Measurements from ENCODE around the gene LAIR1. TPM values are rescaled to one million over a fixed set of nuclear protein-coding genes. Genes with fewer than 3 reads are reported as not detected.

The LAIR1 gene
- polyA plus RNA-seq, 1 donor (not counting 4 experiments of a cell fraction or from before 2014, with no cell fraction given) = not detected

GRCh38 chr19:54395685-54396084 lies 31.0 kb upstream of the LAIR1 start:
- Histone ChIP-seq H3K9ac (ENCODE audit: control insufficient read depth, extremely low read depth, insufficient read depth, low read length) (no peak overlapping the region), H3K9me1 (ENCODE audit: control insufficient read depth, extremely low read depth, insufficient read depth, low read length) (no peaks in the 10 kb centered on the region), H2AFZ (ENCODE audit: control insufficient read depth, low read length) (no peak overlapping the region), H4K20me1 (ENCODE audit: control insufficient read depth, extremely low read depth, insufficient read depth, low read length) (no peaks in the 10 kb centered on the region), H3K4me2 (ENCODE audit: control insufficient read depth, extremely low read depth, insufficient read depth, low read depth, low read length) (no peak overlapping the region), H3K4me1 (ENCODE audit: control insufficient read depth, extremely low read depth, insufficient read depth, low read length) (no peaks in the 10 kb centered on the region), H3K4me3 (ENCODE audit: control insufficient read depth in 2 of 3, extremely low read depth in 1 of 3, insufficient read depth in 2 of 3, low read depth in 1 of 3, low read length in 3 of 3) (no peak overlapping the region), H3K36me3 (ENCODE audit: control insufficient read depth in 2 of 2, extremely low read depth in 1 of 2, insufficient read depth in 2 of 2, low read length in 2 of 2) (no peaks in the 10 kb centered on the region), H3K79me2 (ENCODE audit: control insufficient read depth, insufficient read depth, low read length) (no peaks in the 10 kb centered on the region), H3K27ac (ENCODE audit: control insufficient read depth, insufficient read depth, low read length) (no peak overlapping the region), H3K27me3 (ENCODE audit: control insufficient read depth, extremely low read depth, insufficient read depth, low read length) (no peaks in the 10 kb centered on the region), H3K9me3 (ENCODE audit: control insufficient read depth, low read depth, low read length) (no peaks in the 10 kb centered on the region)
- dilution Hi-C loops (cut with MboI; ENCODE audit: extremely low pct_ligation_motif_present, low sequenced_read_pairs) = no loop called here
- TF ChIP-seq CTCF (optimal IDR thresholded peaks at IDR 0.05 in 1 of 3, IDR thresholded peaks at IDR 0.05 in 1 of 3, conservative IDR thresholded peaks at IDR 0.05 in 1 of 3; ENCODE audit: extremely low read depth in 1 of 3, insufficient read depth in 2 of 3, low read length in 3 of 3) (no peak), EZH2 (IDR thresholded peaks at IDR 0.05; ENCODE audit: low read length) (no peak)
- DNase-seq (ENCODE audit: low read depth, low spot score) (no peak), FAIRE-seq (no peak)

- Histone ChIP-seq H3K27ac (ENCODE audit: control insufficient read depth, insufficient read depth, low read length) (no peak overlapping the region), H3K27me3 (ENCODE audit: control insufficient read depth, extremely low read depth, insufficient read depth, low read length) (peaks cover 3% of the 10 kb centered on the region), H4K20me1 (ENCODE audit: control insufficient read depth, extremely low read depth, insufficient read depth, low read length) (no peaks in the 10 kb centered on the region), H3K9me1 (ENCODE audit: control insufficient read depth, extremely low read depth, insufficient read depth, low read length) (no peaks in the 10 kb centered on the region), H3K36me3 (ENCODE audit: control insufficient read depth in 2 of 2, extremely low read depth in 1 of 2, insufficient read depth in 2 of 2, low read length in 2 of 2) (no peaks in the 10 kb centered on the region), H3K9me3 (ENCODE audit: control insufficient read depth, low read depth, low read length) (no peaks in the 10 kb centered on the region), H3K4me1 (ENCODE audit: control insufficient read depth, extremely low read depth, insufficient read depth, low read length) (no peaks in the 10 kb centered on the region), H2AFZ (ENCODE audit: control insufficient read depth, low read length) (no peak overlapping the region), H3K9ac (ENCODE audit: control insufficient read depth, extremely low read depth, insufficient read depth, low read length) (no peak overlapping the region), H3K4me2 (ENCODE audit: control insufficient read depth, extremely low read depth, insufficient read depth, low read depth, low read length) (no peak overlapping the region), H3K4me3 (ENCODE audit: control insufficient read depth in 2 of 3, extremely low read depth in 1 of 3, insufficient read depth in 2 of 3, low read depth in 1 of 3, low read length in 3 of 3) (no peak overlapping the region), H3K79me2 (ENCODE audit: control insufficient read depth, insufficient read depth, low read length) (no peaks in the 10 kb centered on the region)
- FAIRE-seq (no peak), DNase-seq (ENCODE audit: low read depth, low spot score) (no peak)
- TF ChIP-seq EZH2 (IDR thresholded peaks at IDR 0.05; ENCODE audit: low read length) (no peak), CTCF (optimal IDR thresholded peaks at IDR 0.05 in 1 of 3, IDR thresholded peaks at IDR 0.05 in 1 of 3, conservative IDR thresholded peaks at IDR 0.05 in 1 of 3; ENCODE audit: extremely low read depth in 1 of 3, insufficient read depth in 2 of 3, low read length in 3 of 3) (no peak)
- dilution Hi-C loops (cut with MboI; ENCODE audit: extremely low pct_ligation_motif_present, low sequenced_read_pairs) = no loop called here
Measured at GRCh38 chr19:54393381-54393780, 28.6 kb upstream of the LAIR1 start.
